ENCODE data around the gene SLC6A9.

SLC6A9 gene

GRCh38 chr1:44029260-44029910 lies 1.9 kb downstream of the SLC6A9 start:
- Mint-ChIP-seq H3K9me3 (no peaks in the 10 kb centered on the region), H3K36me3 (no peaks in the 10 kb centered on the region), H3K27me3 (no peaks in the 10 kb centered on the region), H3K4me3 (peak overlapping the region; percentile 88 to 93), H3K4me1 (peaks cover 24 to 39% of the 10 kb centered on the region in 2 donors), H3K27ac (peak overlapping the region; percentile 88)
- ATAC-seq (replicated peaks) (peak; percentile 44 to 48), DNase-seq (no peak)

GRCh38 chr1:44027320-44027719 lies 3.9 kb downstream of the SLC6A9 start:
- H3K9me3 Mint-ChIP-seq, result no peaks in the 10 kb centered on the region
- H3K36me3 Mint-ChIP-seq, result no peaks in the 10 kb centered on the region
- no peak overlapping the region for H3K27ac Mint-ChIP-seq
- peaks cover 24 to 39% of the 10 kb centered on the region in 2 donors for H3K4me1 Mint-ChIP-seq
- no peaks in the 10 kb centered on the region for H3K27me3 Mint-ChIP-seq
- no peak for DNase-seq
- no peak overlapping the region for H3K4me3 Mint-ChIP-seq
- no peak for ATAC-seq (replicated peaks)

- peak overlapping the region; percentile 73 for H3K27ac Mint-ChIP-seq
- H3K4me1 Mint-ChIP-seq, result peaks cover 20 to 28% of the 10 kb centered on the region in 2 donors
- H3K36me3 Mint-ChIP-seq, result no peaks in the 10 kb centered on the region
- H3K4me3 Mint-ChIP-seq, result no peak overlapping the region
- H3K27me3 Mint-ChIP-seq, result no peaks in the 10 kb centered on the region
- H3K9me3 Mint-ChIP-seq, result no peaks in the 10 kb centered on the region
- ATAC-seq (replicated peaks) (no peak), DNase-seq (no peak)
Observed at GRCh38 chr1:44025816-44026215, 5.4 kb downstream of the SLC6A9 start.

- no peak overlapping the region for H3K27ac Mint-ChIP-seq
- no peaks in the 10 kb centered on the region for H3K27me3 Mint-ChIP-seq
- H3K9me3 Mint-ChIP-seq, result no peaks in the 10 kb centered on the region
- no peak for DNase-seq
- H3K4me3 Mint-ChIP-seq, result peak overlapping the region in 1 of 2 donors; percentile 5
- no peak for ATAC-seq (replicated peaks)
- H3K36me3 Mint-ChIP-seq, result no peaks in the 10 kb centered on the region
- H3K4me1 Mint-ChIP-seq, result peaks cover 20 to 27% of the 10 kb centered on the region in 2 donors
Observed at GRCh38 chr1:44024903-44025525, 6.2 kb downstream of the SLC6A9 start.

- Mint-ChIP-seq H3K36me3 (no peaks in the 10 kb centered on the region), H3K27me3 (no peaks in the 10 kb centered on the region), H3K4me3 (no peak overlapping the region), H3K4me1 (peaks cover 15 to 19% of the 10 kb centered on the region in 2 donors), H3K9me3 (no peaks in the 10 kb centered on the region), H3K27ac (peak overlapping the region; percentile 51)
- DNase-seq, result no peak
- ATAC-seq (replicated peaks), result no peak
Observed at GRCh38 chr1:44024031-44024902, 7.0 kb downstream of the SLC6A9 start.

GRCh38 chr1:44021581-44022321 lies 9.5 kb downstream of the SLC6A9 start:
- no peak overlapping the region for H3K4me3 Mint-ChIP-seq
- no peak for ATAC-seq (replicated peaks)
- H3K4me1 Mint-ChIP-seq, result peaks cover 5 to 7% of the 10 kb centered on the region in 2 donors
- H3K9me3 Mint-ChIP-seq, result no peaks in the 10 kb centered on the region
- H3K27ac Mint-ChIP-seq, result no peak overlapping the region
- no peak for DNase-seq
- no peaks in the 10 kb centered on the region for H3K36me3 Mint-ChIP-seq
- peaks cover 0 to under 1% of the 10 kb centered on the region in 2 donors for H3K27me3 Mint-ChIP-seq

GRCh38 chr1:44021156-44021555 lies 10.1 kb downstream of the SLC6A9 start:
- no peak overlapping the region for H3K27ac Mint-ChIP-seq
- no peaks in the 10 kb centered on the region for H3K9me3 Mint-ChIP-seq
- no peak overlapping the region for H3K4me3 Mint-ChIP-seq
- DNase-seq, result no peak
- H3K27me3 Mint-ChIP-seq, result peaks cover 0 to 7% of the 10 kb centered on the region in 2 donors
- H3K4me1 Mint-ChIP-seq, result peaks cover 5 to 7% of the 10 kb centered on the region in 2 donors
- H3K36me3 Mint-ChIP-seq, result no peaks in the 10 kb centered on the region
- ATAC-seq (replicated peaks), result no peak

GRCh38 chr1:44020464-44020863 lies 10.8 kb downstream of the SLC6A9 start:
- H3K27me3 Mint-ChIP-seq, result peaks cover 0 to 13% of the 10 kb centered on the region in 2 donors
- DNase-seq (no peak), ATAC-seq (replicated peaks) (no peak)
- peaks cover 2 to 5% of the 10 kb centered on the region in 2 donors for H3K4me1 Mint-ChIP-seq
- H3K36me3 Mint-ChIP-seq, result no peaks in the 10 kb centered on the region
- H3K27ac Mint-ChIP-seq, result no peak overlapping the region
- H3K4me3 Mint-ChIP-seq, result no peak overlapping the region
- no peaks in the 10 kb centered on the region for H3K9me3 Mint-ChIP-seq

GRCh38 chr1:44019466-44019948 lies 11.8 kb downstream of the SLC6A9 start:
- ATAC-seq (replicated peaks), result no peak
- Mint-ChIP-seq H3K36me3 (no peaks in the 10 kb centered on the region), H3K27ac (no peak overlapping the region), H3K4me3 (no peak overlapping the region), H3K4me1 (no peaks in the 10 kb centered on the region), H3K9me3 (no peaks in the 10 kb centered on the region), H3K27me3 (peaks cover 1 to 14% of the 10 kb centered on the region in 2 donors)
- no peak for DNase-seq

GRCh38 chr1:44016890-44017400 lies 14.3 kb downstream of the SLC6A9 start:
- no peaks in the 10 kb centered on the region for H3K36me3 Mint-ChIP-seq
- H3K9me3 Mint-ChIP-seq, result no peaks in the 10 kb centered on the region
- H3K4me3 Mint-ChIP-seq, result no peak overlapping the region
- DNase-seq, result no peak
- no peak for ATAC-seq (replicated peaks)
- H3K27ac Mint-ChIP-seq, result no peak overlapping the region
- H3K4me1 Mint-ChIP-seq, result no peaks in the 10 kb centered on the region
- H3K27me3 Mint-ChIP-seq, result peaks cover 7 to 23% of the 10 kb centered on the region in 2 donors

GRCh38 chr1:44016041-44016889 lies 15.0 kb downstream of the SLC6A9 start:
- H3K9me3 Mint-ChIP-seq, result no peaks in the 10 kb centered on the region
- H3K4me3 Mint-ChIP-seq, result no peak overlapping the region
- H3K36me3 Mint-ChIP-seq, result no peaks in the 10 kb centered on the region
- H3K27ac Mint-ChIP-seq, result no peak overlapping the region
- no peaks in the 10 kb centered on the region for H3K4me1 Mint-ChIP-seq
- ATAC-seq (replicated peaks) (no peak), DNase-seq (no peak)
- H3K27me3 Mint-ChIP-seq, result peaks cover 7 to 23% of the 10 kb centered on the region in 2 donors

- H3K9me3 Mint-ChIP-seq, result no peaks in the 10 kb centered on the region
- no peak overlapping the region for H3K27ac Mint-ChIP-seq
- ATAC-seq (replicated peaks), result no peak
- H3K4me3 Mint-ChIP-seq, result no peak overlapping the region
- DNase-seq, result no peak
- H3K36me3 Mint-ChIP-seq, result no peaks in the 10 kb centered on the region
- no peaks in the 10 kb centered on the region for H3K4me1 Mint-ChIP-seq
- peaks cover 7 to 23% of the 10 kb centered on the region in 2 donors for H3K27me3 Mint-ChIP-seq
Observed at GRCh38 chr1:44015206-44015605, 16.1 kb downstream of the SLC6A9 start.

Data from stimulated activated naive B cell treated with anti-CD40 and anti-IgM and Interleukin-4, amounts not matched to agents 10 μg/mL and 1 μg/mL and 100 μg/mL, for 72 hours (primary cell).